NK-92 (cell line): ENCODE data around the gene COPS4.
"Not testable (repeated sequence)": the region's sequence is repeated elsewhere in the genome, so short reads cannot be mapped to it uniquely, and the experiment has no call there.

Source experiments
- DNase-seq: peaks from one replicate; lab custom pipeline; 2025; ENCODE audit not compliant: unreplicated experiment; lab: John Stamatoyannopoulos, UW

Gene COPS4

GRCh38 chr4:83034630-83035494 is at the start of gene COPS4:
Gene COPS4 (plus strand): TSS chr4:83035183. CDS start chr4:83035225, 42 bp downstream.
- DNase-seq, result peak; percentile 86

- not testable (repeated sequence) for DNase-seq
Observed at GRCh38 chr4:82987519-82987918, 47.5 kb upstream of the COPS4 start.

DNA sequence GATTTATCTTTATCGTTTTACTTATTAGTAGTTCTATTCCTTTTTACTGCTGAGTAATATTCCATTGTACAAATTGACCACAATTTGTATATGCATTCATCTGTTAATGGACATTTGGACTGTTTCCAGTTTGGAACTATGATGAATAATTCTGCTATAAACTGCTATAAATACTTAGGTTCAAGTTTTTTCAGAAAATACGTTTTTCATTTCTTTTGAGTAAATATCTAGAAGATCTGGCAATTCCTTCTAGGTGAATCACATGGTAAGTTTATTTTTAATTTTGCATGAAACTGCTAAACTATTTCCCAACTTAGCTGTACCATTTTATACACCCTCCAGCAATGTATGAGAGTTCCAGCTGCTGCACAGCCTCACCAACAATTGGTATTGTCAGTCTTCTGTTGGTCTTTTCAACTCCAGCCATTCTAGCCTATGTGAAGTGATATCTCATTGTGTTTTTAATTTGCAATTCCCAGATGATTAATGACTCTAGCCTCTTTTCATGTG is 46.6 kb upstream of the COPS4 start:
- DNase-seq, result no peak

DNA sequence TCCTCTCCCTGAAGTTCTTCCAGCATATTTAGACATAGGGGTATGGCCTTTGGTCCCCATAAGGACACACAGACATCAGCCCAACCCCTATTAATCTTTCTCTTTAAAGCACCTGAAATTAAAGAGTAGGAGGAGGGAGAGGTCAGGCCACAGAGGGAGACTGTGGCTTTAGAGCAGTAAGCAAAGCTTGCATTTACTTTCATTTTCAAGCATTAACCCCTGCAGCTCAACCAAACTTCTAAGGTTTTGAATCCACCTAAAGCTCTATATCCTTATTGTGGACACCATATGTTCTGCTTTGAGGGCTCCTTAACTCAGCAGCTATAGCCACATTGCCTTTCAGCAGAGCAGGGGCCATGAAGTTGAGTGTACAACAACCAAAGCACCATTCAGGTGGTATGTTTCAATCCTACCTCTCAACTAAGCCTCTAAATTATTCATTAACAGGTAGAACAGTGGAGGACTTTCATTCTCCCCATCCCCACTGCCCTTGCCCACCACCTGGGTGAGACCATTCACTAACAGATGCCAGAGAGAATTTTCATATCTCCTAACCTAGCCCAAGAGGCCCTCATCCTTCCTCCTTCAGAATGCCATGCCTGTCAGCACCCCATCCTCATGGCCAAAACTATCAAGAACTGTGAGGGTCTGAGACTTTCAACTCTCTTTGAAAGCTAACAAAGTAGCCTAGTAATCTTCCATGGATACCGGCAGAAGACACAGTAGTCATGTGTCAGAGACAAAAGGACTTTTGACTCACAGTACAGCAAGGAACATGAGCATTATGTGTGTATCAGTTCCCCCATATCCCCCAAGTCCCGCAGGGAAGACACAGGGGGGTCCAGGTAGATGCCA is 45.2 kb upstream of the COPS4 start:
- DNase-seq, result no peak

- DNase-seq, result no peak
Observed at GRCh38 chr4:82994834-82995233, 40.1 kb upstream of the COPS4 start.

DNA sequence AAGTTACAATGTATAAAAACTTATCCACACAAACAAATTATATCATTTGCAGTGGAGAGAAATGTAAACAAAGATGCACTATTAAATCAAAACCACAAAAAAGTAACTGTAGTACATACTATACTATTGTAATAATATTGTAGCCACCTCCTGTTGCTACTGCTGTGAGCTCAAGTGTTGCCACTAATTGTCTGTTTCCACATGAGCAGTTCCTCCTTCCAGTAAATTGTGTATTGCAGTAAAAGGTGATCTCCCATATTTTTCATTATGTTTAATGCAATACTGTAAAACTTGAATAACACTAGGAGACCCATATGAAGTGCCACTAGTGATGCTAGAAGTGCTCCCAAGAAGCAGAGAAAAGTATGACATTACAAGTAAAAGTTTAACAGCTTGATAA is 36.1 kb upstream of the COPS4 start:
- DNase-seq, result no peak

DNA sequence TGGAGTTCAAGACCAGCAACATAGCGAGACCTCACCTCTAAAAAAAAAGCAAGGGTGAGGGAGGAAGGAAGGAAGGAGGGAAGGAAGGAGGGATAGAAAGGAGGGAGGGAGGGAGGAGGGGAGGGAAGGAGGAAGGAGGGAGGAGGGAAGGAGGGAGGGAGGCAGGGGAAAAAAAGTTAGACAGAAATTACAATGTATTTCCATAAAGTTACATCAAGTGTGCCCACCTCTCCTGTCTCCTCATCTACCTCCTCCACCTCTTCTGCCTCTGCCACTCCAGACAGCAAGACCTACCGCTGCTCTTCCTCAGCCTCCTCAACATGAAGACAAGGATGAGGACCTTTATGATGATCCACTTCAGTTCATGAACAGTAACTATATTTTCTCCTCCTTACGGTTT is 32.7 kb upstream of the COPS4 start:
- DNase-seq, result no peak

DNA sequence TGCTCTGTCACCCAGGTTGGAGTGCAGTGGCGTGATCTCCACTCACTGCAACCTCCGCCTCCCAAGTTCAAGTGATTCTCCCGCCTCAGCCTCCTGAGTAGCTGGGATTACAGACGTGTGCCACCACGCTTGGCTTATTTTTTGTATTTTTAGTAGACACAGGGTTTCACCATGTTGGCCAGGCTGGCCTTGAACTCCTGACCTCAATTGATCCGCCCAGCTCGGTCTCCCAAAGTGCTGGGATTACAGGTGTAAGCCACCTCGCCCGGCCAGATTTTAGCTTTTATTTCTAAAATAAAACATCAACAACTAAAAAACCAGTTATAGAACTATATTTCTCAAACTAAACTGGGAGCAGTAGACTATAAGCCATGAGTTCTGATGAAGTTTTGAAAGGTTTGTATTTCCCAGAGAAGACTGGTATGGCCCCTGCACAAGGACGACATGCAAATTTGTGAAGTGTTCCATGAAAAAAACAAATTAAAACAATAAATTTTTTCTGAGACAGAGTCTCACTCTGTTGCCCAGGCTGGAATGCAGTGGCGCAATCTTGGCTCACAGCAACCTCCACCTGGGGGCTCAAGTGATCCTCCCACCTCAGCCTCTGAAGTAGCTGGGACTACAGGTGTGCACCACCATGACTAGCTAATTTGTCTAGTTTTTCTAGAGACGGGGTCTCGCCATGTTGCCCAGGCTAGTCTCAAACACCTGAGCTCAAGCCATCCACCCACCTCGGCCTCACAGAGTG is 31.8 kb upstream of the COPS4 start:
- DNase-seq, result not testable (repeated sequence)

- DNase-seq, result no peak
Observed at GRCh38 chr4:83009529-83009928, 25.5 kb upstream of the COPS4 start.

DNA sequence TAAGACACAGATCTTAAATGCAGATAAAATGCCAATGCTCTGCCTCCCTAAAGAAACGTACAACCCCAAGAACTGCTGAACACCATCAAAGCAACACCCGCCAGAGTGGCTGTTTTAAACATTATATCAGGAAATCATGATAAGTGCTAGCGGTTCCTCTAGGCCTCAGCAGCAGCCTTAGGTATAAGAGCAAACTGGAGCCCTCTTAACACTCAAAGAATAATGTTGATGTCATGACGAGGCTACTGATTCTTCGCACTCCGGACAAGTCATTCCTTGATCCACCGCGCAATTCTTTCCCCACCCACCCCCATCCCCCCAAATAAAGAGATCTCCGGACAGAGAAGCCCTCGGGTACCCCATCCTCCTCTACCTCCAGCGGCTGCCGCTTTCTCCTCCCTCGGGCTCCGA is 24.9 kb upstream of the COPS4 start:
- no peak for DNase-seq

GRCh38 chr4:83010522-83011318 is 24.3 kb upstream of the COPS4 start, which contains the start of gene LIN54:
Gene LIN54 (minus strand): TSS chr4:83010823. CDS start chr4:82984844, 25,979 bp downstream.
- DNase-seq, result peak; percentile 35

DNA sequence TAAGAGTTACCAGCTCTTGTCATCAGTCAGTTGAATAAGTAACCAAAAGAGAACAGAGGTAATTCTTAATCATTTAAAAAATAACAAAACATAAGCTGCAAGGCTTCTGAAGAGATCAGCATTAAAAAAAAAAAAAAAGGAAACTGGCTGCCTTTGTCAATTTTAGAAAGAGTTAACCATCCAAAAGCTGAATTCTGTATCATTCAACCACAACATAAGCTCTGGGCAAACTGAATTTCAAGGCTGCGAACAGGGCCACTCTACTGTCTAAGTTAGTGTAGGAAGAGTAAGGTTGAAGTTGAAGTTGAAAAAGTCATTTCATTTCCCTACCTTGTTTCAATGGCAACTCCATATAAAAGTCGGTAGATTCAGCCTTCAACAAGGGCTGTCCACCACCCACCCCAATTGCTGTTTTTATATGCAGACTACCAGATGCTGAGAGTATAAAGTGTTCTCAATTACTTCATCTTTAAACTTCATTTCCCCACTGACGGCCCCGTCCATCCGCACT is 23.2 kb upstream of the COPS4 start:
- no peak for DNase-seq

- no peak for DNase-seq
Observed at GRCh38 chr4:83012200-83012686, 22.7 kb upstream of the COPS4 start.

DNA sequence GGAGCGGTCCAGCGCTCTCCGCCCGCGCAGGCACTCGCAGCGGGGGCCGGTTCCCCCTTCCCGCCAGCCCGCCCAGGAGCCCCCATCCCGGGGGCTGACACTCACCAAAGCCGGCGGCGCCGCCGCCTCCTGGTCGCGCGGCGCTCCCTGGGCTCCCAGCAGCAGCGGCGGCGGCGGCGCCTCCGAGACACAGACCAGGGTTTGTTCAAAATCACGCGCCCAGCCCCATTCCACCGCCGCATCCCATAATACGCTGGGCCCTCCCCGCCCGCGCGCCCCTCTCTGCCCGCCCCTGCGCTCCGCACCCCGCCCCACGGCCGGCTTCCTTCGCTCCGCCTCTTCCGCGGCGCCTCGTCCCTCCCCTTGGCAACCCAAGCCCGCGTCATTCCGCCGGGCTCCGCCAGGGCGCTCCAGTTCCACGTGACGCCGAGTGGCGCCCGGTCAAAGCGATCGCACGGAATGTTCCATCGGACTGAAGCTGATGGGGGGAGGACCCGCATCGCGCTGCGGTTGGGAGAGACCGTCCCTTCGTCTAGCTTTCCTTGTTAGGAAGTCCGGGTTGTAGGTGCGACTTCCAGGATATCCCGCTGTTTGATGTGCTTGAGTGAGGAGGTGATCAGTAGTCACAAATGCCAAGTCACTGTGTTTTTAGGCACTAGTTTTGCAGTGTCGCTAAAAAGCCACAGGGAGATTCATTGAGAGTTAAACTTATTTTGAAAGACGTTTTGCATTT is 22.1 kb upstream of the COPS4 start:
- peak; percentile 73 for DNase-seq

GRCh38 chr4:83013420-83013867 is 21.5 kb upstream of the COPS4 start:
- no peak for DNase-seq

DNA sequence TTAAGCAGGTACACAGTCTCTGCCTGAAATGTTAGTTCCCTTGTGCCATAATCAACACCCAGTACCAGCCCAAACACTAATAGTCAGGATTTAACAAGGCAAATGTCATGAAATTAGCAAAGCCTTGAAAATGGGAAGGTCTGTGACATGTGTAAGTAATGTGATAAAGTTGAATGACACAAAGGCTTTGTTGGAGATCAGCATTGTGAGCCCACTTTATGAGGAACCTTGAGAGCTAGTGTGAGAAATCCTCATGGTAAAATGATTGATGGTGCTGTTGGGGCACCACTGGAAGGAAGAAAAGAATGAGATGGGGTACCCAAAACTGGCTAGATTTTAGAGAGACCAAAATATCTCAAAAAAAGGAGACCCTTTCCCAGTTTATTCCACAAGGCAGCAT is 21.1 kb upstream of the COPS4 start:
- no peak for DNase-seq

GRCh38 chr4:83019794-83020494 is 15.0 kb upstream of the COPS4 start:
- DNase-seq, result no peak

DNA sequence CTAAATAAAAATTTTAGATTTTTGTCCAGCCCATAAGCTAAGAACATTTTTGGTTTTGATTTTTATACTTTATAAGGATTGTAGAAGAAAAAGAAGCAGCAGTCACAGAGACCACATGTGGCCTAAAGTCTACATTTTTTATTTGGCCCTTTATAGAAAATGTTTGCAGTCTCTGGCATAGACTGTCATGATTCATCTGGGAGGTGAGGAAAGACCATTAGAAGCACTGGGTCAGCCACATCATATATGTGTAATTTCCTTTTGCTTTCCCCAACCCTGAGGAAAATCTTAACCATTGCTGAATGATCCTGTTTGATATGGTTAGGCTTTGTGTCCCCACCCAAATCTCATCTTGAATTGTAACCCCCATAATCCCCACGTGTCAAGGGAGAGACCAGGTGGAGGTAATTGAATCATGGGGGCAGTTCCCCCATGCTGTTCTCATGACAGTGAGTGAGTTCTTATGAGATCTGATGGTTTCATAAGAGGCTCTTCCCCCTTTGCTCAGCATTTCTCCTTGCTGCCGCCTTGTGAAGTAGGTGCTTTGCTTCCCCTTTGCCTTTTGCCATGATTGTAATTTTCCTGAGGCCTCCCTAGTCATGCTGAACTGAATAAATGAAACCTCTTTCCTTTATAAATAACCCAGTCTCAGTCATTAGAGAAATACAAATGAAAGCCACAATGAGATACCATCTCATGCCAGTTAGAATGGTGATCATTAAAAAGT is 12.1 kb upstream of the COPS4 start:
- DNase-seq, result no peak
